Endothelial cell of umbilical vein (primary cell): ENCODE measurements around the gene NFATC1. TPM values are rescaled to one million over a fixed set of nuclear protein-coding genes. Genes with fewer than 3 reads are reported as not detected.

Source experiments
- BruUV-seq: library from RNA; stranded (reverse); fragments of 400-500 nt; replicated peaks from 2 replicates; lab custom pipeline; 2021; lab: Mats Ljungman, UMichigan
- CTCF ChIA-PET: fragments of 300-600, 350-600 bp; sonication (Branson Sonifier 250); formaldehyde crosslinking; loops from one replicate; lab custom pipeline; 2021; ENCODE audit warnings: antibody characterized with exemption, inconsistent platforms; lab: Charles Lee
- POLR2A ChIA-PET: fragments of 300-600, 350-600 bp; sonication (Branson Sonifier 250); formaldehyde crosslinking; loops from one replicate; lab custom pipeline; 2021; ENCODE audit warnings: antibody characterized with exemption, inconsistent platforms; lab: Charles Lee
- DNase-seq: peaks from one replicate; pipeline ENCODE4 v3.0.0-alpha.2; 2011; ENCODE audit warnings: low read depth, low spot score
- FAIRE-seq: peaks from 2 replicates; lab custom pipeline; 2011; peaks lifted over from hg19 to GRCh38; lab: Jason Lieb, UNC
- H2AFZ ChIP-seq: 2 replicates; pipeline ENCODE4 v1.6.0; 2012; ENCODE audit warnings: low read depth, low read length, control low read depth, inconsistent platforms
- H3K27ac ChIP-seq: 2 replicates; pipeline ENCODE4 v1.5.1; 2011; ENCODE audit warnings: low read depth, mild to moderate bottlenecking, control low read depth, low read length, moderate library complexity; ENCODE audit not compliant: insufficient read depth
- H3K27me3 ChIP-seq, 2 experiments: 2 replicates each; pipeline versions ENCODE4 v1.6.0 to v1.6.1; 2011; ENCODE audit warnings: low read length in 2 of 2, mixed read lengths in 1 of 2; ENCODE audit not compliant: control insufficient read depth in 2 of 2, insufficient read depth in 2 of 2
- H3K36me3 ChIP-seq, 2 experiments: 2 replicates in 1 of 2; 3 replicates in 1 of 2; pipeline ENCODE4 v1.5.1; 2011; ENCODE audit warnings: low read length in 2 of 2, mild to moderate bottlenecking in 1 of 2, moderate library complexity in 1 of 2; ENCODE audit not compliant: control insufficient read depth in 2 of 2, insufficient read depth in 2 of 2; ENCODE audit errors: extremely low read depth in 1 of 2
- H3K4me1 ChIP-seq: 3 replicates; pipeline ENCODE4 v1.5.1; 2011; ENCODE audit warnings: mild to moderate bottlenecking, low read length; ENCODE audit not compliant: control insufficient read depth, insufficient read depth; ENCODE audit errors: extremely low read depth
- H3K4me2 ChIP-seq: 2 replicates; pipeline ENCODE4 v1.6.1; 2011; ENCODE audit warnings: low read length, control low read depth, mixed read lengths; ENCODE audit not compliant: insufficient read depth
- H3K4me3 ChIP-seq, 3 experiments: fragments of 200-600 bp in 1 of 3; sonication (generic), shearing (Covaris generic) in 1 of 3; replicated peaks in 1 of 3; 2 replicates each; pipeline ENCODE4 v1.5.1; 2011 to 2016; ENCODE audit warnings: control low read depth in 3 of 3, low read length in 3 of 3, mild to moderate bottlenecking in 2 of 3, inconsistent platforms in 1 of 3, low read depth in 1 of 3, moderate library complexity in 1 of 3; ENCODE audit not compliant: insufficient read depth in 1 of 3
- H3K79me2 ChIP-seq: 2 replicates; pipeline ENCODE4 v1.6.0; 2012; ENCODE audit warnings: low read length, inconsistent platforms; ENCODE audit not compliant: control insufficient read depth, insufficient read depth
- H3K9ac ChIP-seq: replicated peaks from 2 replicates; pipeline ENCODE3; 2011; ENCODE audit warnings: low read length, control low read depth; ENCODE audit not compliant: insufficient read depth; ENCODE audit errors: extremely low read depth
- H3K9me1 ChIP-seq: replicated peaks from 3 replicates; pipeline ENCODE4 v1.6.0; 2011; ENCODE audit warnings: mild to moderate bottlenecking, low read length; ENCODE audit not compliant: control insufficient read depth, insufficient read depth; ENCODE audit errors: extremely low read depth
- H3K9me3 ChIP-seq: replicated peaks from 2 replicates; pipeline ENCODE4 v1.5.1; 2012; ENCODE audit warnings: low read length, inconsistent platforms; ENCODE audit not compliant: control insufficient read depth, insufficient read depth
- H4K20me1 ChIP-seq: replicated peaks from 2 replicates; pipeline ENCODE3; 2011; ENCODE audit warnings: mild to moderate bottlenecking, low read length; ENCODE audit not compliant: control insufficient read depth, insufficient read depth; ENCODE audit errors: extremely low read depth
- CTCF ChIP-seq, 2 donors: IDR thresholded peaks; 1 replicate in 1 of 2; 2 replicates in 1 of 2; pipeline ENCODE4 v1.5.1; 2011; ENCODE audit warnings: low read length in 2 of 2, mild to moderate bottlenecking in 2 of 2, moderate library complexity in 2 of 2, control low read depth in 1 of 2, inconsistent platforms in 1 of 2, low read depth in 1 of 2; ENCODE audit not compliant: insufficient read depth in 1 of 2; ENCODE audit errors: extremely low read depth in 1 of 2
- EZH2 ChIP-seq: IDR thresholded peaks from 2 replicates; pipeline ENCODE4 v1.6.1; 2012; ENCODE audit warnings: borderline replicate concordance, low read depth, mild to moderate bottlenecking, moderate library complexity, low read length, inconsistent platforms; ENCODE audit not compliant: severe bottlenecking
- FOS ChIP-seq: IDR thresholded peaks from 2 replicates; pipeline ENCODE4 v1.6.1; 2011; ENCODE audit warnings: mild to moderate bottlenecking, low read length, moderate library complexity, borderline replicate concordance; ENCODE audit not compliant: insufficient read depth
- GATA2 ChIP-seq: IDR thresholded peaks from 2 replicates; pipeline ENCODE4 v1.7.0; 2011; ENCODE audit warnings: low read depth, mild to moderate bottlenecking, moderate library complexity, mixed read lengths, low read length; ENCODE audit not compliant: insufficient read length, insufficient read depth
- JUN ChIP-seq: IDR thresholded peaks from 2 replicates; pipeline ENCODE4 v1.6.1; 2011; ENCODE audit warnings: borderline replicate concordance, low read depth; ENCODE audit not compliant: insufficient read length, insufficient read depth
- MYC ChIP-seq: IDR thresholded peaks from one replicate; pipeline ENCODE4 v1.6.1; 2011; ENCODE audit warnings: mild to moderate bottlenecking, low read depth, low read length
- POLR2A ChIP-seq: IDR thresholded peaks from 2 replicates; pipeline ENCODE4 v1.6.1; 2012; ENCODE audit warnings: low read depth, mild to moderate bottlenecking, control low read depth, low read length
- POLR2AphosphoS5 ChIP-seq: IDR thresholded peaks from 2 replicates; pipeline ENCODE4 v1.6.1; 2012; ENCODE audit warnings: low read depth, mild to moderate bottlenecking, control low read depth, low read length, moderate library complexity; ENCODE audit not compliant: insufficient read depth
- dilution Hi-C: fragments of 300-500 bp; cut with MboI; formaldehyde crosslinking; loops from one replicate; pipeline ENCODE4 v1.15.0; 2019; ENCODE audit warnings: low sequenced_read_pairs; ENCODE audit not compliant: extremely low pct_ligation_motif_present
- intact Hi-C: fragments of 100-400 bp; cut with micrococcal nuclease; formaldehyde crosslinking; loops from one replicate; pipeline ENCODE4 v1.10.0; 2022
- polyA plus RNA-seq, 4 experiments: library from polyadenylated mRNA; depleted of rRNA in 3 of 4; stranded (reverse) in 3 of 4; unstranded in 1 of 4; fragments of >200 nt; gene quantifications; 2 replicates each; pipeline versions ENCODE4 v1.2.1 to v1.2.3, GENCODE V29; 2011 to 2012; ENCODE audit warnings: missing spikeins in 1 of 4
- total RNA-seq: library from RNA; stranded (reverse); gene quantifications from 2 replicates; pipeline ENCODE4 v1.2.3, GENCODE V29; 2021
- TF ChIP-seq, protein P1 (sequence below): IDR thresholded peaks from 2 replicates; pipeline ENCODE4 v1.6.1; 2011; ENCODE audit not compliant: insufficient read depth, insufficient read length

Gene NFATC1
- total and polyA plus RNA-seq, 2 donors (not counting 3 experiments of a cell fraction or from before 2014, with no cell fraction given): 11.1 to 30.0 TPM

GRCh38 chr18:79455261-79455660, 59.5 kb downstream of the NFATC1 start:
- intact Hi-C loops: no loop called here
- ChIA-PET CTCF (interaction anchor here (1.1 kb wide), 1 partner anchor 12 kb away, joined by 3 read pairs; no protein-coding TSS in a partner anchor), POLR2A (no interaction called here)

More at GRCh38 chr18:79455261-79455660, 59.5 kb downstream of the NFATC1 start:
- H3K27ac ChIP-seq: no peak overlapping the region
- DNase-seq (no peak), FAIRE-seq (no peak)
- dilution Hi-C loops: no loop called here
- TF ChIP-seq JUN: no peak
- TF ChIP-seq POLR2A: no peak
- no peak for TF ChIP-seq CTCF (IDR thresholded peaks at IDR 0.05; ENCODE audit: extremely low read depth in 1 of 2, insufficient read depth in 1 of 2, low read depth in 1 of 2, low read length in 2 of 2)
- no peak for TF ChIP-seq EZH2
- no peak for TF ChIP-seq MYC
- TF ChIP-seq, protein P1, sequence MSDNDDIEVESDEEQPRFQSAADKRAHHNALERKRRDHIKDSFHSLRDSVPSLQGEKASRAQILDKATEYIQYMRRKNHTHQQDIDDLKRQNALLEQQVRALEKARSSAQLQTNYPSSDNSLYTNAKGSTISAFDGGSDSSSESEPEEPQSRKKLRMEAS: no peak
- TF ChIP-seq FOS: no peak
- no peak for TF ChIP-seq GATA2
- no peak for TF ChIP-seq POLR2AphosphoS5
- H3K79me2 ChIP-seq: no peaks in the 10 kb centered on the region
- H3K4me1 ChIP-seq: peaks cover 35% of the 10 kb centered on the region
- no peak overlapping the region for H3K9ac ChIP-seq
- no peaks in the 10 kb centered on the region for H4K20me1 ChIP-seq
- no peaks in the 10 kb centered on the region for H3K27me3 ChIP-seq
- H2AFZ ChIP-seq: no peak overlapping the region
- peaks cover 0 to 34% of the 10 kb centered on the region in 2 experiments for H3K36me3 ChIP-seq
- no peak overlapping the region for H3K4me3 ChIP-seq
- no peaks in the 10 kb centered on the region for H3K9me1 ChIP-seq
- H3K9me3 ChIP-seq: no peaks in the 10 kb centered on the region
- BruUV-seq: no TSS peak
- no peak overlapping the region for H3K4me2 ChIP-seq
